ENCODE measurements around the gene KSR2. TPM values are rescaled to one million over a fixed set of nuclear protein-coding genes. Genes with fewer than 3 reads are reported as not detected.

The KSR2 gene
- total and polyA plus RNA-seq, 2 of the 4 experiments (the other 2 are of a cell fraction), result not detected

GRCh38 chr12:117501076-117501869, 467.5 kb downstream of the KSR2 start:
- Histone ChIP-seq H2BK15ac (ENCODE audit: low read depth, low read length) (no peak overlapping the region), H3K56ac (ENCODE audit: extremely low read depth, insufficient read depth, low read length) (no peak overlapping the region), H2AK5ac (ENCODE audit: low read depth, low read length) (no peak overlapping the region), H2AK9ac (replicated peaks; ENCODE audit: low read depth, low read length, poor library complexity) (no peak overlapping the region), H3K23ac (ENCODE audit: low read depth, low read length) (no peak overlapping the region), H2BK5ac (ENCODE audit: low read depth, low read length, poor library complexity, severe bottlenecking) (no peak overlapping the region), H3K14ac (replicated peaks; ENCODE audit: low read depth, low read length) (no peak overlapping the region), H3K9ac (ENCODE audit: low read depth, low read length) (no peak overlapping the region), H3K36me3 (ENCODE audit: control insufficient read depth, insufficient read depth, low read length) (no peaks in the 10 kb centered on the region), H4K5ac (ENCODE audit: low read depth, low read length) (no peak overlapping the region), H3K4me2 (ENCODE audit: low read depth, low read length) (no peak overlapping the region), H3K27me3 (ENCODE audit: control insufficient read depth, insufficient read depth, low read length) (no peaks in the 10 kb centered on the region), H4K8ac (ENCODE audit: low read depth in 2 of 2, low read length in 2 of 2) (no peak overlapping the region), H3K4me3 (ENCODE audit: insufficient read depth, low read depth, low read length) (no peak overlapping the region), H3K18ac (ENCODE audit: low read depth, low read length) (no peak overlapping the region), H3K9me1 (ENCODE audit: insufficient read depth, low read length) (no peaks in the 10 kb centered on the region), H3K4me1 (ENCODE audit: control insufficient read depth, insufficient read depth, low read length) (no peaks in the 10 kb centered on the region), H3K4ac (ENCODE audit: low read depth, low read length) (no peak overlapping the region), H3K79me1 (ENCODE audit: low read depth in 1 of 2, low read length in 2 of 2) (no peaks in the 10 kb centered on the region), H2AFZ (replicated peaks; ENCODE audit: low read length, poor library complexity) (no peak overlapping the region), H3K27ac (ENCODE audit: insufficient read depth, low read length) (no peak overlapping the region), H4K20me1 (ENCODE audit: insufficient read depth, low read length) (no peaks in the 10 kb centered on the region), H2BK20ac (ENCODE audit: low read depth, low read length) (no peak overlapping the region), H4K91ac (ENCODE audit: insufficient read depth, low read depth, low read length) (no peak overlapping the region), H2BK120ac (ENCODE audit: low read depth, low read length) (no peak overlapping the region), H3K9me3 (ENCODE audit: control insufficient read depth, insufficient read depth, low read length) (peaks cover 26% of the 10 kb centered on the region)
- ChIA-PET POLR2A (ENCODE audit: unreplicated experiment) (no interaction called here), CTCF (no interaction called here)
- TF ChIP-seq NFE2L2 (IDR thresholded peaks at IDR 0.05; ENCODE audit: low read depth, low read length) (no peak), CEBPB (IDR thresholded peaks at IDR 0.05; ENCODE audit: low read depth, low read length) (no peak)
- intact Hi-C loops (cut with micrococcal nuclease) (no loop called here), dilution Hi-C loops (cut with HindIII; ENCODE audit: low sequenced_read_pairs, unreplicated experiment) (no loop called here), in situ Hi-C loops (cut with MboI; ENCODE audit: low sequenced_read_pairs) (no loop called here)
- DNase-seq (no peak), ATAC-seq (ENCODE audit: low read depth) (no peak)
- no CpG with 5 or more reads among the region's 7 CpGs for WGBS, 2 experiments (ENCODE audit: extremely low coverage in 2 of 2, insufficient read length in 1 of 2)
- BruUV-seq (replicated peaks), result no TSS peak

Measured in IMR-90 (cell line).